Endothelial cell of umbilical vein (primary cell): ENCODE data around the gene RHOC.

Experiments used
- CTCF ChIP-seq, 2 donors: IDR thresholded peaks; 1 replicate in 1 of 2; 2 replicates in 1 of 2; pipeline ENCODE4 v1.5.1; 2011; ENCODE audit warnings: low read length in 2 of 2, mild to moderate bottlenecking in 2 of 2, moderate library complexity in 2 of 2, control low read depth in 1 of 2, inconsistent platforms in 1 of 2, low read depth in 1 of 2; ENCODE audit not compliant: insufficient read depth in 1 of 2; ENCODE audit errors: extremely low read depth in 1 of 2
- EZH2 ChIP-seq: IDR thresholded peaks from 2 replicates; pipeline ENCODE4 v1.6.1; 2012; ENCODE audit warnings: borderline replicate concordance, low read depth, mild to moderate bottlenecking, moderate library complexity, low read length, inconsistent platforms; ENCODE audit not compliant: severe bottlenecking
- JUN ChIP-seq: IDR thresholded peaks from 2 replicates; pipeline ENCODE4 v1.6.1; 2011; ENCODE audit warnings: borderline replicate concordance, low read depth; ENCODE audit not compliant: insufficient read length, insufficient read depth

- TF ChIP-seq CTCF (IDR thresholded peaks at IDR 0.05; ENCODE audit: extremely low read depth in 1 of 2, insufficient read depth in 1 of 2, low read depth in 1 of 2, low read length in 2 of 2): no peak
- no peak for TF ChIP-seq JUN
- TF ChIP-seq EZH2: no peak
Measured at GRCh38 chr1:112743174-112744008, 36.5 kb upstream of the RHOC start.
